ENCODE data around the gene TGFBR2.

Gene TGFBR2

DNA sequence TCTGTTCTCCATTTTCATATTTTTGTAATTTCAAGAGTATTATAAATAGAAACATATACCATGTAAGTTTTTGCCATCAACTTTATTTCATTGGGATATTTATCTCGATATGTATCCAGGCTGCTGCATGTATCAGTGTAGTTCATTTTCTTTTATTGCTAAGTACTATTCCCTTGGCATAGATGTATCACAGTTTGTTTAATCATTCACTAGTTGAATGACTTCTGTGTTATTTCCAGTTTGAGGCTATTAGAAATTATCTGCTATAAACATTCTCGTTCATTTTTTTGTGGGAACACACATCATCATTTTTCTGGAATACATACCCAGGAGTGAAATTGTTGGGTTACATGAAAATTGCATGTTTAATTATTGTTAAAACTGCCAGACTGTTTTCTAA lies 18.5 kb upstream of the TGFBR2 start:
- Mint-ChIP-seq H3K27me3 (no peaks in the 10 kb centered on the region), H3K36me3 (no peaks in the 10 kb centered on the region), H3K4me3 (no peak overlapping the region), H3K9me3 (no peaks in the 10 kb centered on the region), H3K4me1 (no peaks in the 10 kb centered on the region), H3K27ac (no peak overlapping the region)
- ATAC-seq = no peak

DNA sequence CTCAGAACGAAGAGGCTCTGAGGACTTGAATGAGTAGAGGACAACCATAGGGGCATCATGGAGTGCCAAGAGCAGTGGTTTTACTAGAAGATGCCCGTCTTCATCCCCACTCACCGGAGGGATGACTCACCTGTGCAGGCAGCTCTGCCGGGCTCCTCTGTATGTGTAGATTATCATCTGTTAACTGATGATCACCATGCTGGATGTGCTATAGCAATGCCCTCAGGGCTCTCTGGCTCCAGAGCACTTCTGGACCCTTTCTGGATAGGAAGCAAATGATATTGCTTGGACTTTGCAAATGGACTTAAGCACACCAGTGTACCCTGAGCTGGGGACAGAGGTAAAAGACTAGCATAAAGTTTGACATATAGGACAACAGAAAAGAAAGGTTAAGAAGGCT lies 10.2 kb upstream of the TGFBR2 start:
- H3K27ac Mint-ChIP-seq = peak overlapping the region; percentile 39

DNA sequence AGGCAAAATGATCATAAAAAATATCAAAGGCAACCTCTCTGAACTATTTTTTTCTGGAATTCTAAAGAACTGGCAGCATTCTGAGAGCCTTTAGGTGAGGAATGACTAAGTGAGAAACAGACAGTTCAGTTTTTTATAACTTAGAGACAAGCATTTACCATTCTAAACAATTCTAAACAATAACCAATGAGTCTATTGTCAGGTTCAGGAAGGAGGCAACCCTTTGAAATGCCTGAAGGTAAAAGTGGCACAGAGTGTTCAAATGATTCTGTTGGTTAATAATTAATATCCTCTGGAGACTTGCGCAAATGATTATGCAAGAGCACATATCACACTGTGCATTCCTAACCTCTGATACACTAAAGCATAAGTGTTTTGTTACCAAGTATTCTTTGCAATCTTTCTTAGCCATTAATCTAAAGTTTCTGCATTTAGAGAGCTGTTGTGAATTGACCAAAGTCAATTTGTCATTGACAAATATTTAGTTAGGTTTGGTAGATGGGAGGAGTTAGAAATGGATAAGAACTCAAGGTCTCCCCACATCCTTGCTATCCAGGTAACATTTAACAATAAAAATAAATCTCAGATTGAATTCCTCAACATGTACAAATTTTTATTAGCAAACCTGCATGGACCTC lies 9.2 kb upstream of the TGFBR2 start:
- H3K9me3 Mint-ChIP-seq = peaks cover 3% of the 10 kb centered on the region
- peaks cover 6% of the 10 kb centered on the region for H3K36me3 Mint-ChIP-seq
- no peaks in the 10 kb centered on the region for H3K27me3 Mint-ChIP-seq
- ATAC-seq = no peak
- H3K4me3 Mint-ChIP-seq = no peak overlapping the region
- peak overlapping the region; percentile 39 for H3K27ac Mint-ChIP-seq
- H3K4me1 Mint-ChIP-seq = peaks cover 29% of the 10 kb centered on the region

More for the DNA sequence above, 10.2 kb upstream of the TGFBR2 start:
- peaks cover 6% of the 10 kb centered on the region for H3K36me3 Mint-ChIP-seq
- no peaks in the 10 kb centered on the region for H3K27me3 Mint-ChIP-seq
- peaks cover 22% of the 10 kb centered on the region for H3K4me1 Mint-ChIP-seq
- no peak for ATAC-seq
- peaks cover 3% of the 10 kb centered on the region for H3K9me3 Mint-ChIP-seq
- H3K4me3 Mint-ChIP-seq = no peak overlapping the region

DNA sequence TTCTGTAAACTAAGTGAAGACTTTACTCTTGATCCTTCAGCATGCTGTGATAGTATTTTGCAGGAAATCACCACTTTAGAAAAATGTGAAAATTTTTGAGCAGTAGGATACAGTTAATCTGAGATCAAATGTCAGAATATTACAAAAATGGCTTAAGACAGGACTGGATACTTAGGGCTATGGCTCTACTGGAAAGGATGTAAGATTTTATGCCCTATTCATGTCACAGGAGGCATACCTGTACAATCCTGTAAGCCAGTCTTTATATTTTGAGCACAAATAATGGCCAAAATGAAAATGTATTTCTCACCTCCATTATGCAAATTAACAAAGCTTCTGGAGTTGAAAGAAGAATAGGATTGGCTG lies 8.6 kb upstream of the TGFBR2 start:
- no peaks in the 10 kb centered on the region for H3K27me3 Mint-ChIP-seq
- H3K4me1 Mint-ChIP-seq = peaks cover 32% of the 10 kb centered on the region
- H3K4me3 Mint-ChIP-seq = no peak overlapping the region
- ATAC-seq = no peak
- H3K36me3 Mint-ChIP-seq = peaks cover 6% of the 10 kb centered on the region
- no peak overlapping the region for H3K27ac Mint-ChIP-seq
- peaks cover 3% of the 10 kb centered on the region for H3K9me3 Mint-ChIP-seq

DNA sequence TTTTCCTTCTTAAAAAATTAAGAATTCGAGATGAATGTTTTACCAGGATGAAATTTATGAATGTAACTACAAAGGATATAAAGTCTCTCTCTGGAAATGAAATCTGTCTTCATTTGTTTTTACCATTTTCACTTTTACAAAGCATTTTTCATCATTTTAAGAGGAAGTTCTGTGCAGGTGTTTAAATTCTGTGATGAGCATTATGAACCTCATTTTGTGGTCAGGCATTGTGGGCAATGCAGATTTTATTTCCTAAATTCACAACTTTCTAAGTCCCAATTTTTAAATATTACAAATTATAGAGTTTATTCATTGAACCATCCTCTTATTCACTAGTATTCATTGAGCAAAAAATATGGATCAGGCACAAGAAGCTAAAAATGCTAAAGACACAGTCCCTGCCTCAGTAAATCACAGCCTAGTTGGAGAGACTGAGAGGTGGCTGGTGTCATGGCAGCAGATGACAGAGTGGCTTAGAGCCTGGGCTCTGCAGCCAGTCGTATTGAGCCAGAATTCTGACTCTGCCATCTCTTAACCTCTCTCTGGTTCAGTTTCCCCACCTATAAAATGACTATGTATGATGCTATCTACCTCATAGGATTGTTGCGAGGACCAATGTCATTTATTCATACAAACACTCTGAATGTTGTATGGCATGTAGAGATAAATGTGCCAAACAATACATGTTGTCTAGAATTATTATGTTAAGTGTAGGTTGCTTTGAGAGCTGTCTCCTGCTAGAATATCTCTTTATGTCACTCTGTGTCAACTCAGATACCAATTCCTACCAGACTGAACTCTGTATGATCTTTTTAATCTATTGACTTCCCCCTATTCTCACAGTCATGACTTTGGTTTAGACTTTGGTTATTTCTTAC lies 7.5 kb upstream of the TGFBR2 start:
- H3K4me3 Mint-ChIP-seq = no peak overlapping the region
- peaks cover 42% of the 10 kb centered on the region for H3K4me1 Mint-ChIP-seq
- H3K27me3 Mint-ChIP-seq = no peaks in the 10 kb centered on the region
- H3K9me3 Mint-ChIP-seq = peaks cover under 1% of the 10 kb centered on the region
- ATAC-seq = peak; percentile 79
- H3K27ac Mint-ChIP-seq = peak overlapping the region; percentile 6
- H3K36me3 Mint-ChIP-seq = peaks cover 2% of the 10 kb centered on the region

DNA sequence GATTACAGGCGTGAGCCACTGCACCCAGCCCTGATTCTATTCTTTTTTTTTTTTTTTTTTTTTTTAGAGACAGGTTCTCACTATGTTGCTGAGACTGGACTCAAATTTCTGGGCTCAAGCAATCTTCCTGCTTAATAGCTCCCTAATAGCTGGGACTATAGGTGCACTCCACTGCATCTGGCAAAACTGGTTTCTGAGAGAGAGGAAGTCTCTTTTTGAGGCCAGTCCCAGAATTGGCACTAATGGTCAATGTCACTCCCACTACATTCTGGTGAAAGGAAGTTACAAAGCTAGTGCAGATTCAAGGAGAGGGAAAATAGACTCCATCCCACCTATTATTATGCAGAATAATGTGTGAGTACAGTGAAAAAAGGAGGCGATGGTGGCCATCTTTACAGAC lies 5.8 kb upstream of the TGFBR2 start:
- H3K36me3 Mint-ChIP-seq = no peaks in the 10 kb centered on the region
- no peaks in the 10 kb centered on the region for H3K27me3 Mint-ChIP-seq
- no peak for ATAC-seq
- H3K9me3 Mint-ChIP-seq = no peaks in the 10 kb centered on the region
- peaks cover 59% of the 10 kb centered on the region for H3K4me1 Mint-ChIP-seq
- H3K4me3 Mint-ChIP-seq = no peak overlapping the region
- peak overlapping the region; percentile 65 for H3K27ac Mint-ChIP-seq

DNA sequence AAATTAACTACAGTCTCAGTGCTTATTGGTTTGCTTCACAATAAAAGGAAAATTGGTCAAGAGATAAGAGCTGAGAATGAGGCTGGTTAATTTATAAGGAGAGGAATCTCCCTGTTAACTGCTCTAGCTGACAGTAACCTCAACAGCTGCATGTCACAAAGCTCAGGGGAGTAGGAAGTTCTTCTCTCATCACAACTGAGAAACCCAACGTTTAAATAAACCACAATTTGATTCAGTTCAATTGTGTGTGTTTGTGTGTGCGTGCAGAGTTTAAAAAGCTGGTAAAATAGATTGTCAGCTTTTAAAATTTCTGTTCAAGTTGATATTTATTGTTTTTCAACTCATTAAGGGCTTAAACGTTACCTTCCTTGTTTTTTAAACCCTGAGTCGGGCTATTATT lies 3.5 kb upstream of the TGFBR2 start:
- peak overlapping the region; percentile 87 for H3K27ac Mint-ChIP-seq
- no peak for ATAC-seq
- H3K4me3 Mint-ChIP-seq = peak overlapping the region; percentile 7
- H3K27me3 Mint-ChIP-seq = no peaks in the 10 kb centered on the region
- no peaks in the 10 kb centered on the region for H3K9me3 Mint-ChIP-seq
- peaks cover under 1% of the 10 kb centered on the region for H3K36me3 Mint-ChIP-seq
- peaks cover 68% of the 10 kb centered on the region for H3K4me1 Mint-ChIP-seq

DNA sequence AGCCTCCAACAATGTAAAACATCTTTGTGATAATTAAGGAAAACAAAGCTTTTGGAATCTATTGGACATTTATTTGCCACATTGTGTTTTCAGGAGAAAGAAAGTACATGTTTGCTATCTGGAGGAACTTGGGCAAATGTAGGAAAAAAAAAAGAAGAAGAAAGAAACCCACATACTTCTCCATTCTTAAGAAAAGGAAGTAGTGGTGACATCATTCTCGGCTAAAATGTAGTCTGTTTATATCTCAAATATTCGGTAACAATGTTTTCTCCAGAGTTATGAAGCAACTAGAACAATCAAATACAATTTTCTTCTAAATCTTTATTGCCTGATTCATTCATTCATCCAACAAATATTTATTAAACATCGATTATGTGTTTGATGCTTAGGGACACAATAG lies 2.3 kb upstream of the TGFBR2 start:
- peaks cover 9% of the 10 kb centered on the region for H3K36me3 Mint-ChIP-seq
- H3K27ac Mint-ChIP-seq = peak overlapping the region; percentile 87
- ATAC-seq = no peak
- peaks cover 68% of the 10 kb centered on the region for H3K4me1 Mint-ChIP-seq
- H3K9me3 Mint-ChIP-seq = no peaks in the 10 kb centered on the region
- H3K4me3 Mint-ChIP-seq = peak overlapping the region; percentile 65
- H3K27me3 Mint-ChIP-seq = no peaks in the 10 kb centered on the region

DNA sequence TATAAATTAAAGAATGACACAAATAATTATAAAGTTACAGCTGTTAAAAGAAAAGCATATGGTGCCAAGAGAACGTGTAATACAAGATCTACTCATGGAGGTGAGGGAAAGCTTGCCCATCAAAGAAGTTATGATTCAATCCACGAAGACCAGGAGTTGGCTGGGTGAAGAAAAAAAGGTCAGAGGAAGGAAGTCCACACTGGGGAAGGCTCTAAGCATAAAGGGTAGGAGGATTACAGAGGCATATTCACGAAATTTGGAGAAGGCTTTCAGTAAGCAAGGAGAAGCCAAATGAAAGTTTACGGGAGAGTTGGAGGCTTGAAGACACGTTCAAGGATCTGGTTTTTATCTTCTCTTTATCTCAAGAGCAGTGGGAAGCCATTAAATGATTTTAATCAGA lies 1.8 kb upstream of the TGFBR2 start:
- Mint-ChIP-seq H3K36me3 (peaks cover 9% of the 10 kb centered on the region), H3K27ac (peak overlapping the region; percentile 87), H3K4me3 (peak overlapping the region; percentile 65), H3K27me3 (no peaks in the 10 kb centered on the region), H3K4me1 (peaks cover 66% of the 10 kb centered on the region), H3K9me3 (no peaks in the 10 kb centered on the region)
- no peak for ATAC-seq

DNA sequence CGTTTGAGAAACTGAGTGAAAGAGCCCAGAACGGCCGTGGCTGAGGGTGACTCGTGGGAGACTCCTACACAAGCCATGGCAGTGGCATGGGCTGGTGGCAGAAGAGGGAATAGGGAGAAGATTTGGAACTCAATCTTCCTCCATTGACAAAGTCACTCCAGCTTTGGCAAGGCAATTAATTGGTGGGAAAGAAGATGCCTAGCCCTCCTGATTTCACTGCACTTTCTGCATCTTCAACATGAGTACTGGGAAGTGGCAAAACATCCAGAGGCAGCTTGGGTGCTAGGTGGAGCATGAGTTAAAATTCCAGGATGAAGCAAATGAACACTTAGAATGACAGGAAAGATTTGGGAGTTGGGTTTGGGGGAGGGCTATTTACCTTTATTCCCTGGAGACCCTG lies 1.4 kb upstream of the TGFBR2 start:
- peak overlapping the region; percentile 87 for H3K27ac Mint-ChIP-seq
- H3K4me3 Mint-ChIP-seq = peak overlapping the region; percentile 65
- H3K27me3 Mint-ChIP-seq = no peaks in the 10 kb centered on the region
- ATAC-seq = no peak
- H3K36me3 Mint-ChIP-seq = peaks cover 9% of the 10 kb centered on the region
- H3K4me1 Mint-ChIP-seq = peaks cover 66% of the 10 kb centered on the region
- H3K9me3 Mint-ChIP-seq = no peaks in the 10 kb centered on the region

DNA sequence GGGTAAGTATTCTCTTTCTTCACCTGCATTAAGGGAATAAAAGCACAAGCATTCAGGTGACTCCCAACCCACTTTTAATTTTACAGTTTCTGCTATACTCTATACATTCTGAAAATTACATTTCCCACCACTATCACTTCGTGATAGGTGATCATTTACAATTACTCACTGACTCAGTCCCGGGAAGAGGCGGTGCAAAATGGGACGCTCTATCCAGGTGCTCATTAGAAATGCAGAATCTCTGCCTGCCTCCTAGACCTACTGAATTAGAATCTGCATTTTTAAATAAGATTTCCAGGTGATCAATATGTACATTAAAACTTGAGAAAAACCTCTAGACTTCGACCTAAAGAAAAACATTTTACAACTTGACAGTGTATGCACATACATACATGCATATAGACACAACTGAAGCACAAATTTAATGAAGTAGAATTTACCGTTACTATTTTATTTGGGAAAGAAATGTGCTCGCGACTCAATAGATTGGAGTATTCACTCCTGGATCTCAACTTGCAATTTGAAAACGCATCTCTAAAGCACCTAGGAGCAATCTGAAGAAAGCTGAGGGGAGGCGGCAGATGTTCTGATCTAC lies 598 bp upstream of the TGFBR2 start:
- peak overlapping the region; percentile 97 for H3K4me3 Mint-ChIP-seq
- H3K27ac Mint-ChIP-seq = peak overlapping the region; percentile 87

DNA sequence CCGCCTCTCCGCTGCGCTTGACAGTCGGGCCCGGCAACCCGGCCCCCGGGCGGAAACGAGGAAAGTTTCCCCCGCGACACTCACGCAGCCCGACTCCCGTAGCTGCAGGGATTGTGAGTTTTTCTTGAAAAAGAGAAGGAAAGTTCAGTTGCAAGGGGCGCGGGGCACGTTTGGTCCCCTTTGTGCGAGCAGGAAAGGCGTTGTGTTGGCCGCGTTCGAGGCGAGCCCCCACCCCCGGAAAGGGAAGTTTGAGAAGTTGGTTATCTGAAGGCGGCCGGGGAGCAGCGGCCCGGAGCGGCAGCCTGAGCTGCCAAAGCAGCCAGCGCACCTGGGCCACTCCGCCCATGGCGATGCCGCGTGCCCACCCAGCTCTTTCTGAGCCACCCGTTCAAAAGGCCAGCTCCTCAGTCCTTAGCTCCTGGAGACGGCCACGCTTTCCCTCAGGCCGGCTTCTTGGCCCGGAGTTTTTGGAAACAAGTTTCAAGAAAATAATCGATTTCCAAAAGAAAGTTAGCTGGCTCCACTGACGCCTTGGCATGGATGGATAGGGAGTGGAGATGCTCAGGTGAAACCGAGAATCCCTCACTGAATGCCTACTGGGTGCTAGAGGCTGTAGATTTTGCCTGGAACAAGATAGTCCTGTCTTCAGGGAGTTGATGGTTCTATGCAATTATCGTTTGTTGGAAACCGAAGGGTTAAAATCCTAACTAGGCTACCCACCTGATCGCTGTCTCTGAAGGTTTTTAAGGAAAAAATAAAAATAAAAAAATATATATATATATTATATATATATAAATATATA lies 832 bp downstream of the TGFBR2 start:
- Mint-ChIP-seq H3K4me1 (peaks cover 73% of the 10 kb centered on the region), H3K27me3 (no peaks in the 10 kb centered on the region), H3K27ac (peak overlapping the region; percentile 87), H3K36me3 (peaks cover 15% of the 10 kb centered on the region), H3K4me3 (peak overlapping the region; percentile 97), H3K9me3 (no peaks in the 10 kb centered on the region)
- ATAC-seq = peak; percentile 82

More for the DNA sequence above, 598 bp upstream of the TGFBR2 start:
- Mint-ChIP-seq H3K9me3 (no peaks in the 10 kb centered on the region), H3K4me1 (peaks cover 68% of the 10 kb centered on the region), H3K36me3 (peaks cover 9% of the 10 kb centered on the region), H3K27me3 (no peaks in the 10 kb centered on the region)
- ATAC-seq = no peak

DNA sequence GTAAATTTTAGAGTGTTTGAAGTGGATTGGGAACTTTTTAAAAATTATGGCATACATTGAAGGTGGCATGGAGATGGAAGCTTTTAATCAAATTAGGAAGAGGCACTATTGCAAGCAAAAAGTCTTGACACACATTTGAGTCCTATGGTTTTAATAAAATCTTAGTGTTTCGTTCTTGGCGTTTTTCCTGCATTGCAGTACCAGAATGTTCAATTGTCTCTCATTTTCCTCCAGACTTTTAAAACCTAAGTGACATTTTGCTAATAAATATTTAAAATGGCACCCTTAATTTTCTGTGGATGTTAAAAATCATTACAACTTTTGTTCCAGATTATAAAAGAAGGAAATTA lies 2.2 kb downstream of the TGFBR2 start:
- H3K4me3 Mint-ChIP-seq = peak overlapping the region; percentile 97
- no peak for ATAC-seq
- peaks cover 25% of the 10 kb centered on the region for H3K36me3 Mint-ChIP-seq
- no peaks in the 10 kb centered on the region for H3K9me3 Mint-ChIP-seq
- H3K4me1 Mint-ChIP-seq = peaks cover 76% of the 10 kb centered on the region
- H3K27me3 Mint-ChIP-seq = no peaks in the 10 kb centered on the region
- peak overlapping the region; percentile 87 for H3K27ac Mint-ChIP-seq

DNA sequence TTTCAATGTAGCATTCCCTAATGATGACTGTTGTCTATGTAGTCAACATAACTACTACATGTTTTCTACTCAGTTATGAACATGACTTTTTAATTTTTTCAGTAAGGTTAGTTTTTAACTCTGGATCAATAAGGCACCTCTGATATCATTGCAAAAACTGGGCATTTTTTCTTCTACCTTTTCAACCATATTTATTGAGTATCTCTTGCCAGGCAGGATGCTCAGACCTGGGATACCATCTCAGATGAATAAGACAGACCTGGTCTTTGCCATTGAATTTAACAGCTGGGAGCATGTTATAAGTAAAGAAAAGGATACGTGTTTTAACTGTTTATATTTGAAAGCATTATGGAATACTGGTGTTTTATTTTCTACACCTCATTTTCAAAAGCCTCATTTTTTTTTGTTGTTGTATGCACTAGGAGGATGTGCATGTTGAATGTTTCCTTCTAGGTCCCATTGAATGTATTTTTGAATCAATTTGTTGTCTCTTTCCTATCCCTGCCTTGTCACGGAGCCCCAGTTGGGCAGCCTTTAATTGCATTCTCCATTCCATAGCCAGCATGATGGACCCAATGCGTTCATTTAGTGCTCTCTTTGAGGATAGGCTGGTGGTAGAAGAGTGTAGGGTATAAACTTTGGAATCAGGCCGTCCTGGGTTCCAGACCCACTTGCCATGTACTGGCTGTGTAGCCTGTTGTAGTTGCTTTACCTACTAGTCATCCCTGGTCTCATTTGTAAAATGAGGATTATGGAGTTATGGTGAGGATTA lies 3.7 kb downstream of the TGFBR2 start:
- peaks cover 77% of the 10 kb centered on the region for H3K4me1 Mint-ChIP-seq
- H3K27me3 Mint-ChIP-seq = no peaks in the 10 kb centered on the region
- no peak for ATAC-seq
- H3K9me3 Mint-ChIP-seq = no peaks in the 10 kb centered on the region
- H3K4me3 Mint-ChIP-seq = peak overlapping the region; percentile 68
- H3K27ac Mint-ChIP-seq = peak overlapping the region; percentile 87
- H3K36me3 Mint-ChIP-seq = peaks cover 25% of the 10 kb centered on the region
